ENCODE measurements around the gene PADI3. TPM values are rescaled to one million over a fixed set of nuclear protein-coding genes. Genes with fewer than 3 reads are reported as not detected.

Gene PADI3
- total and polyA plus RNA-seq, 2 donors (not counting 1 experiment from before 2014, with no cell fraction given), result not detected

DNA sequence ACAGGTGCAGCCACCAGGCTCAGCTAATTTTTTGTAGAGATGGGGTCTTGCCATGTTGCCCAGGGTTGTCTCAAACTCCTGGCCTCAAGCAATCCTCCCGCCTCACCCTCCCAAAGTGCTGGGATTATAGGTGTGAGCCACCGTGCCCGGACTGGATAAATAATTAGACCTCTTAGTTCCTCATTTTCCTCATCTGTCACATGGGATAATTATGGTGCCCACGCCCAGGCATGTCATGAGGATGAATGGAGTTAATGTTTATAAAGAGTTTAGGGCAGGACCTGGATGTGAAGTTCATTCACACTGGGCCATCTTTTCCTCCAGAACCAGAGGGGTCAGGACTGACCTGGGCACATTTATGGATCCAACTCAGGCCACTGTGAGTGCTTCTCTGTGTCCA, 23.7 kb downstream of the PADI3 start:
- Histone ChIP-seq H3K9me3 (ENCODE audit: control insufficient read depth, insufficient read depth, low read depth, low read length) (no peaks in the 10 kb centered on the region), H2AFZ (ENCODE audit: low read length) (no peak overlapping the region), H3K4me1 (ENCODE audit: control insufficient read depth, extremely low read depth, insufficient read depth, low read length) (no peaks in the 10 kb centered on the region), H3K36me3 (ENCODE audit: control insufficient read depth, insufficient read depth, low read length) (no peaks in the 10 kb centered on the region), H3K4me3 (replicated peaks in 1 of 4; ENCODE audit: control extremely low read depth in 1 of 4, insufficient read depth in 1 of 4, low read depth in 3 of 4, low read length in 4 of 4) (no peak overlapping the region), H3K9ac (ENCODE audit: insufficient read depth, low read length) (no peak overlapping the region), H3K4me2 (ENCODE audit: extremely low read depth, insufficient read depth, low read length) (no peak overlapping the region), H3K27me3 (ENCODE audit: control insufficient read depth, insufficient read depth, low read length) (no peaks in the 10 kb centered on the region), H3K27ac (ENCODE audit: insufficient read depth, low read length) (no peak overlapping the region), H4K20me1 (ENCODE audit: control insufficient read depth, extremely low read depth, insufficient read depth, low read length) (no peaks in the 10 kb centered on the region), H3K79me2 (ENCODE audit: control insufficient read depth, insufficient read depth, low read length) (no peaks in the 10 kb centered on the region)
- TF ChIP-seq, protein P1, sequence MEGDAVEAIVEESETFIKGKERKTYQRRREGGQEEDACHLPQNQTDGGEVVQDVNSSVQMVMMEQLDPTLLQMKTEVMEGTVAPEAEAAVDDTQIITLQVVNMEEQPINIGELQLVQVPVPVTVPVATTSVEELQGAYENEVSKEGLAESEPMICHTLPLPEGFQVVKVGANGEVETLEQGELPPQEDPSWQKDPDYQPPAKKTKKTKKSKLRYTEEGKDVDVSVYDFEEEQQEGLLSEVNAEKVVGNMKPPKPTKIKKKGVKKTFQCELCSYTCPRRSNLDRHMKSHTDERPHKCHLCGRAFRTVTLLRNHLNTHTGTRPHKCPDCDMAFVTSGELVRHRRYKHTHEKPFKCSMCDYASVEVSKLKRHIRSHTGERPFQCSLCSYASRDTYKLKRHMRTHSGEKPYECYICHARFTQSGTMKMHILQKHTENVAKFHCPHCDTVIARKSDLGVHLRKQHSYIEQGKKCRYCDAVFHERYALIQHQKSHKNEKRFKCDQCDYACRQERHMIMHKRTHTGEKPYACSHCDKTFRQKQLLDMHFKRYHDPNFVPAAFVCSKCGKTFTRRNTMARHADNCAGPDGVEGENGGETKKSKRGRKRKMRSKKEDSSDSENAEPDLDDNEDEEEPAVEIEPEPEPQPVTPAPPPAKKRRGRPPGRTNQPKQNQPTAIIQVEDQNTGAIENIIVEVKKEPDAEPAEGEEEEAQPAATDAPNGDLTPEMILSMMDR (conservative IDR thresholded peaks at IDR 0.05 in 1 of 2, IDR thresholded peaks at IDR 0.05 in 1 of 2; ENCODE audit: low read depth in 1 of 2, low read length in 2 of 2), result no peak
- TF ChIP-seq EZH2 (IDR thresholded peaks at IDR 0.05; ENCODE audit: low read length, missing control alignments), result no peak
- no peak for DNase-seq (ENCODE audit: low read depth in 2 of 2)

DNA sequence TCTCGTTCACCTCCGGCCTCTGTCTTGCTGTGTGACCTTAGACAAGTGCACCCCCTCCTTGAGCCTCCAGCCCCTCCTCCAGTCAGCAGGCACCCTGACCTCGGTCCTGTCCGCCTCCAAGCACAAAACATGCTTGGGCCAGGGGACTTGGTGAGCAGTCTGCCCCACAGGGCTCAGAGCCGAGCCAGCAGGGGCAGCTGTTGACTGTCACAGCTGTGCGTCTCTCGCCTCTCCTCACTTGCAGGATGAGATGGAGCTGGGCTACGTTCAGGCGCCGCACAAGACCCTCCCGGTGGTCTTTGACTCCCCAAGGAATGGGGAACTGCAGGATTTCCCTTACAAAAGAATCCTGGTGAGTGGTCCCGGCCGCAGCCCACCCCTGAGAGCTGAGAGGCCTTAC, 24.2 kb downstream of the PADI3 start:
- Histone ChIP-seq H2AFZ (ENCODE audit: low read length) (no peak overlapping the region), H3K36me3 (ENCODE audit: control insufficient read depth, insufficient read depth, low read length) (no peaks in the 10 kb centered on the region), H3K4me2 (ENCODE audit: extremely low read depth, insufficient read depth, low read length) (no peak overlapping the region), H3K9ac (ENCODE audit: insufficient read depth, low read length) (no peak overlapping the region), H3K27ac (ENCODE audit: insufficient read depth, low read length) (no peak overlapping the region), H3K27me3 (ENCODE audit: control insufficient read depth, insufficient read depth, low read length) (no peaks in the 10 kb centered on the region), H4K20me1 (ENCODE audit: control insufficient read depth, extremely low read depth, insufficient read depth, low read length) (no peaks in the 10 kb centered on the region), H3K4me1 (ENCODE audit: control insufficient read depth, extremely low read depth, insufficient read depth, low read length) (no peaks in the 10 kb centered on the region), H3K79me2 (ENCODE audit: control insufficient read depth, insufficient read depth, low read length) (no peaks in the 10 kb centered on the region), H3K9me3 (ENCODE audit: control insufficient read depth, insufficient read depth, low read depth, low read length) (no peaks in the 10 kb centered on the region), H3K4me3 (replicated peaks in 1 of 4; ENCODE audit: control extremely low read depth in 1 of 4, insufficient read depth in 1 of 4, low read depth in 3 of 4, low read length in 4 of 4) (no peak overlapping the region)
- no peak for TF ChIP-seq EZH2 (IDR thresholded peaks at IDR 0.05; ENCODE audit: low read length, missing control alignments)
- TF ChIP-seq, protein P1 (conservative IDR thresholded peaks at IDR 0.05 in 1 of 2, IDR thresholded peaks at IDR 0.05 in 1 of 2; ENCODE audit: low read depth in 1 of 2, low read length in 2 of 2), result no peak
- DNase-seq (ENCODE audit: low read depth in 2 of 2), result no peak

DNA sequence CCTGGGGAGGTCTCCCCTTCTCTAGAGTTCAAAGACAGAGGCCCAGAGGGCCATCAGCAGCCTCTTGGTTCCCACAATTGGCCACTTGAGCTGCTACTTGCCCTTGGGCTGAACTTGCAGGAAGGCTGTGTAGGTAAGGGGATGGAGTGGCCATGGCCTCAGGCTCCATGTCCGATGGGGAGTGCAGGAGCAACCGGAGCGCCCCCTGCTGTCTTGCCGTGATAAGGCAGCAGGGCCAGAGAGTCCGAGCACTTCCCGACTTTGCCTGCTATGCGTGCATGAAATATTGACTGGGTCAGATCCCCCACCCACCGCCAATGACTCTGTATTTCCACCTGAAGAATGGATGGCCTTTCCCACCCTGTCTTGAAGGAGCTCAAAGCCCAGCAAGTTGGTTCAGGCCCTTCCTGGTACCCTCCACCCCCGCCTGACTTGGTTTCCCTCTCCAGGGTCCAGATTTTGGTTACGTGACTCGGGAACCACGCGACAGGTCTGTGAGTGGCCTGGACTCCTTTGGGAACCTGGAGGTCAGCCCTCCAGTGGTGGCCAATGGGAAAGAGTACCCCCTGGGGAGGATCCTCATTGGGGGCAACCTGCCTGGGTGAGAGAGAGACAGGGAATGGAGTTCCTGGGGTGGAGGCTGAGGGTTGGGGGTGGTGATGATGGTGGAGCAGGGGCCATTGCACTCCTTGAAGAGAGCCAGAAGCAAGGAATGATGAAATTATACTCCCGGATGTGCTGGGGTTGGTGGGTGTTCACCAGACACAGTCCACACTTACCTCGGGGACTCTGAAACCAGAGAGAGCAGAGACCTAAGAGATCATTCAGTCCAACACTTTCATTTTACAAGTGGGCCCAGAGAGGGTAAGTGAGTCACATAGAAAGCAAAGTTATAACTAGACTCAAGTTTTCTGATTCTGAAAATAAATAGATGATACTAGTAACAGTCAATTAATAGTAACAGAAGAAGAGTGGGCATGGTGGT, 25.6 kb downstream of the PADI3 start:
- TF ChIP-seq, protein P1 (conservative IDR thresholded peaks at IDR 0.05 in 1 of 2, IDR thresholded peaks at IDR 0.05 in 1 of 2; ENCODE audit: low read depth in 1 of 2, low read length in 2 of 2), result peak; percentile 37 to 70
- TF ChIP-seq EZH2 (IDR thresholded peaks at IDR 0.05; ENCODE audit: low read length, missing control alignments), result no peak
- H3K4me1 ChIP-seq (ENCODE audit: control insufficient read depth, extremely low read depth, insufficient read depth, low read length), result no peaks in the 10 kb centered on the region
- no peaks in the 10 kb centered on the region for H3K9me3 ChIP-seq (ENCODE audit: control insufficient read depth, insufficient read depth, low read depth, low read length)
- H3K27me3 ChIP-seq (ENCODE audit: control insufficient read depth, insufficient read depth, low read length), result no peaks in the 10 kb centered on the region
- H3K4me3 ChIP-seq (replicated peaks in 1 of 4; ENCODE audit: control extremely low read depth in 1 of 4, insufficient read depth in 1 of 4, low read depth in 3 of 4, low read length in 4 of 4), result no peak overlapping the region
- no peak overlapping the region for H2AFZ ChIP-seq (ENCODE audit: low read length)
- H3K27ac ChIP-seq (ENCODE audit: insufficient read depth, low read length), result no peak overlapping the region
- H3K79me2 ChIP-seq (ENCODE audit: control insufficient read depth, insufficient read depth, low read length), result no peaks in the 10 kb centered on the region
- no peaks in the 10 kb centered on the region for H4K20me1 ChIP-seq (ENCODE audit: control insufficient read depth, extremely low read depth, insufficient read depth, low read length)
- DNase-seq (ENCODE audit: low read depth in 2 of 2), result peak; percentile 15 to 18
- H3K36me3 ChIP-seq (ENCODE audit: control insufficient read depth, insufficient read depth, low read length), result no peaks in the 10 kb centered on the region
- no peak overlapping the region for H3K9ac ChIP-seq (ENCODE audit: insufficient read depth, low read length)
- no peak overlapping the region for H3K4me2 ChIP-seq (ENCODE audit: extremely low read depth, insufficient read depth, low read length)
